Measurements from ENCODE around the gene ZFAND2A. TPM values are rescaled to one million over a fixed set of nuclear protein-coding genes. Genes with fewer than 3 reads are reported as not detected.
A peak's percentile ranks its signal among the peaks of the same experiment; 100 is the strongest.

ZFAND2A gene
- total RNA-seq, 1 donor from 2014 or later, result 5.6 TPM

DNA sequence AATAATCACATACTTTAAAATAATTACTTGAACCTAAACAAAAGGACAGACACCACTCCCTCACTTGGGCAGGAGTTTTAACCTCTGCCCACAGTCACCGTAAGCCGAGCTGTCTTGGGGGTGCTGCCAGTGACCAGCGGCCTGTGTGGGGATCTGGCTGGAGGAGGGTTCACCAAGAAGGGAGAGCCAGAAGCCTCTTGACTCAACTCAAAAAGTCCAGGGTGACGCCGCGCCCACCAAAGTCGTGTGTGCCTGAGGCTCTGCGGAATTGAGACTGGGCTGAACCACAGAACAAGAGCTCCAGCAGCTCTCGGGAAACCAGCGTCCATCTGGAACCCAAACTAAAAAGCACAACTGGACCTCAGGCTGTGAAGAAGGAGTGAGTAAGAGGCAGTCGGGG is 35.8 kb downstream of the ZFAND2A start:
- intact Hi-C loops (cut with DNase I), result loop anchor here (1.0 kb wide), 1 partner anchor 14 kb away; a partner anchor contains a TSS
- H3K9me3 ChIP-seq, result no peaks in the 10 kb centered on the region
- no peak for DNase-seq (ENCODE audit: low spot score in 2 of 2)
- H3K36me3 ChIP-seq, result peaks cover 0 to 3% of the 10 kb centered on the region in 2 donors
- H3K27me3 ChIP-seq, result no peaks in the 10 kb centered on the region
- peak overlapping the region; percentile 84 to 91 for H3K27ac ChIP-seq
- peaks cover 7 to 16% of the 10 kb centered on the region in 2 donors for H3K4me1 ChIP-seq
- H3K4me3 ChIP-seq, result peak overlapping the region; percentile 10 to 60
- TF ChIP-seq, protein P1, sequence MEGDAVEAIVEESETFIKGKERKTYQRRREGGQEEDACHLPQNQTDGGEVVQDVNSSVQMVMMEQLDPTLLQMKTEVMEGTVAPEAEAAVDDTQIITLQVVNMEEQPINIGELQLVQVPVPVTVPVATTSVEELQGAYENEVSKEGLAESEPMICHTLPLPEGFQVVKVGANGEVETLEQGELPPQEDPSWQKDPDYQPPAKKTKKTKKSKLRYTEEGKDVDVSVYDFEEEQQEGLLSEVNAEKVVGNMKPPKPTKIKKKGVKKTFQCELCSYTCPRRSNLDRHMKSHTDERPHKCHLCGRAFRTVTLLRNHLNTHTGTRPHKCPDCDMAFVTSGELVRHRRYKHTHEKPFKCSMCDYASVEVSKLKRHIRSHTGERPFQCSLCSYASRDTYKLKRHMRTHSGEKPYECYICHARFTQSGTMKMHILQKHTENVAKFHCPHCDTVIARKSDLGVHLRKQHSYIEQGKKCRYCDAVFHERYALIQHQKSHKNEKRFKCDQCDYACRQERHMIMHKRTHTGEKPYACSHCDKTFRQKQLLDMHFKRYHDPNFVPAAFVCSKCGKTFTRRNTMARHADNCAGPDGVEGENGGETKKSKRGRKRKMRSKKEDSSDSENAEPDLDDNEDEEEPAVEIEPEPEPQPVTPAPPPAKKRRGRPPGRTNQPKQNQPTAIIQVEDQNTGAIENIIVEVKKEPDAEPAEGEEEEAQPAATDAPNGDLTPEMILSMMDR (IDR thresholded peaks at IDR 0.05), result no peak

DNA sequence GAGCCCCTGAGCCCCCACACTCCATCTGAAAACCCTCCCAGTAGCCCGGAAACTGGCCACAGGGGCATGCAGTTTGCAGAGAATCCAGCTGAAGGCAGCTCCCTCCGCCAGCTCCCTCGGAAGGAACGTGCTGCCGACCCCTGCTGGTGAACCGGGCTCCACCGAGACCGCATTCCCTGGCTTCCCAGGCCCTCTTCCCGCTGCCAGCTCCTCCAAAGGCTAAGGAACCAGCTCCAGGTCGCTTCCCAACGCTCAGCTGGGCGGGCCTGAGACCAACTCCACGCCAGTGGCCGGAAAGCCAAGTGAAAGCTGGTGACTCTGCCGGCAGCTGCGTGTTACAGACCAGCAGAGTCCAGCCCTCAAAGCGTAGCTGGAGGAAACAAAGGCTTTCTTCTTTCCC is 36.3 kb downstream of the ZFAND2A start:
- Histone ChIP-seq H3K27ac (peak overlapping the region; percentile 84 to 91), H3K36me3 (peaks cover 0 to 3% of the 10 kb centered on the region in 2 donors)
- intact Hi-C loops (cut with DNase I), result loop anchor here (1.0 kb wide), 2 partner anchors 15 to 36 kb away; a partner anchor contains a TSS

DNA sequence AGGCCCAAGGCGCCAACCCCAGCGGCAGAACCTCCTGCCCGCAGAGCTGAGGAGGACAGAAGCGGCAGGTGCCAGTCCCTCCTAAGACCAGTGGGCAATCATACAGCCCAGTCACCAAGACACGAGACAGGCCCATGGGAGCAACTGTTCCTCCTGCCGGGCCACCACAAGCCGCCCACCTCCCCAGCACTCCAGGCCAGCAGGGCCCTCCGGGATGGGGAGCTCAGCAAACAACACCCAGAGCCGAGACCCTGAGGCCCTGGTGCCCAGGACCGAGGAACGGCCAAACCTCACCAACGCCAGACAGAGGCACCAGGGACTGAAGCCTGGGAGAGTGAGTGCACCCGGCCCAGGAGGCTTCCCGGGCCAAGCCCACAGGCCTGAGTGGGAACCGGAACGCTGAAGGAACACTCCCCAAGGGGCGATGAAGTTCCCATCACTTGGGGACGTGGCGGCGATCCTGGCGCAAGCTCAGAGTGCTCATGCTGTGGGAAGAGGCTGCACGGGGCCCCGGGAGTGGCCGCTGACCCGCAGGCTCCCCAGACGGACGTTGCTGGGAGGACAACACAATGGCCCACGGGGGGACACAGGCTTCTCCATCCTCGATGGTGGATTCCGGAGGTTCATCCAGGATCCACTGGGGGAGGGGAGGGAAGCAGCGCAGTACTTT is 37.0 kb downstream of the ZFAND2A start:
- DNase-seq (ENCODE audit: low spot score in 2 of 2), result no peak
- intact Hi-C loops (cut with DNase I), result loop anchor here (1.0 kb wide), 1 partner anchor 36 kb away; no protein-coding TSS in a partner anchor
- H3K27ac ChIP-seq, result peak overlapping the region; percentile 84 to 91

More for the DNA sequence above, 36.3 kb downstream of the ZFAND2A start:
- peak; percentile 43 to 94 for DNase-seq (ENCODE audit: low spot score in 2 of 2)
- no peaks in the 10 kb centered on the region for H3K9me3 ChIP-seq
- H3K27me3 ChIP-seq, result no peaks in the 10 kb centered on the region
- H3K4me1 ChIP-seq, result peaks cover 7 to 16% of the 10 kb centered on the region in 2 donors
- TF ChIP-seq, protein P1 (IDR thresholded peaks at IDR 0.05), result peak; percentile 66 to 72 (median 70)
- peak overlapping the region; percentile 10 to 60 for H3K4me3 ChIP-seq

DNA sequence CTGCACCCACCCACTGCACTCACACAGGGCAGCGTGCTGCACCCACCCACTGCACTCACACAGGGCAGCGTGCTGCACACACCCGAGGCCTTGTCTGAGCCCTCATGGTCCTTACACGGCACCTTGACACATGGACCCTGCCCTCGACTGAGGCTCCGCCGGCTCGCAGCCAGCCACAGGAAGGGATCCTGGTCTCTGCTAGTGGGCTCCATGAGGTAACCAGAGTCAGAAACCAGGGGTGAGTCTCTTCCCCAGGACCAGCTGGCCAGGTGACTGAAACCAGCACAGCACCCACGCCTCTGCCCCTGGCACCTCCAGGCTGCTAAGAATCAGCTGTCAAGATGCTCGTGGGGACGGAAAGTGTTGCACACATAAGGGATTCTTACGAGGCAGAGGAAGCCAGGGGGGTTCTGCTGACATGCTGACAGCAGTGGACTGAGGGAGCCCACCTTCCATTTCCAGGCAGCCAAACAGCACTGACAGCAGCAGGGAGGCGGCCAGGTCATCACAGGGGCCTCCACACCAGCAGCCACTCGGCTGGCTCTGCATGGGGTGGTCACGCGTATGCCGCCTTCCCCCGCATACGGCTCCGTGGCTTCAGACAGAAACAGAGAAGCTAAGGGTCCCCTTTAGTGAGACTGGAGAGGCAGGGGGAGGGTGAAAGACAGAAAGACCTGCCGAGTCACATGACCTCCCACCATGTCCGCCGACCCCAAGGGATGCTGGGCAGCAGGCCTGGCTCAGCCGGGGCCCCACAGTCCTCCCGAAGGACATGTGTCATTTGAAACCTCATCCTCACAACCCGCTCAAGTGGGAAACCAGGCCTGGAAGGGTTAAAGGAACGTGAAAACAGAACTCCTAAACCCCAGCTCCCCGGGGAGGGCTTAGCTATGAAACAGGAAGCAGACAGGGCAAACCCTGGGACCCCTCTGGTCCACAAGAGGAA is 37.8 kb downstream of the ZFAND2A start:
- Histone ChIP-seq H3K4me1 (peaks cover 7 to 16% of the 10 kb centered on the region in 2 donors), H3K36me3 (peaks cover 0 to 3% of the 10 kb centered on the region in 2 donors), H3K4me3 (no peak overlapping the region), H3K9me3 (no peaks in the 10 kb centered on the region), H3K27ac (peak overlapping the region in 1 of 2 donors; percentile 84), H3K27me3 (no peaks in the 10 kb centered on the region)
- intact Hi-C loops (cut with DNase I), result no loop called here
- DNase-seq (ENCODE audit: low spot score in 2 of 2), result no peak
- TF ChIP-seq, protein P1 (IDR thresholded peaks at IDR 0.05), result no peak

More for the DNA sequence above, 37.0 kb downstream of the ZFAND2A start:
- TF ChIP-seq, protein P1 (IDR thresholded peaks at IDR 0.05), result no peak
- no peaks in the 10 kb centered on the region for H3K27me3 ChIP-seq
- H3K36me3 ChIP-seq, result peaks cover 0 to 3% of the 10 kb centered on the region in 2 donors
- H3K9me3 ChIP-seq, result no peaks in the 10 kb centered on the region
- H3K4me3 ChIP-seq, result peak overlapping the region in 1 of 2 donors; percentile 60
- peaks cover 7 to 16% of the 10 kb centered on the region in 2 donors for H3K4me1 ChIP-seq

DNA sequence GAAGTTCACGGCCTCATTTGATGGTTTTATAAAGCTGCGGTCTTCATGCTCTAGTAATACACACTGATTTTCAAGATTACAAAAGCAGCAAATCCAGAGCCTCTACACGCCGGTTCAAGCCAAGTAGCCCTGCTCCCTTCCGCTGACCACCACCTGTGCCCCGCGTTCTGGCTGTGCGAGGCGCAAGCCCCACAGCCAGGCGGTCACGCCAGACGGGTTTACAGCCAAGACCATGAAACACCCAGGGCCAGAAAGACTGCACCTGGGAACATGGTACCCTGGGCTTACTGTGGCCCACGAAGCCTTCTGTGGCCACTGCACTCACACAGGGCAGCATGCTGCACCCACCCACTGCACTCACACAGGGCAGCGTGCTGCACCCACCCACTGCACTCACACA is 38.5 kb downstream of the ZFAND2A start:
- TF ChIP-seq, protein P1 (IDR thresholded peaks at IDR 0.05), result no peak
- no peaks in the 10 kb centered on the region for H3K9me3 ChIP-seq
- no peak overlapping the region for H3K27ac ChIP-seq
- intact Hi-C loops (cut with DNase I), result no loop called here
- H3K4me3 ChIP-seq, result no peak overlapping the region
- H3K27me3 ChIP-seq, result no peaks in the 10 kb centered on the region
- peaks cover 7 to 16% of the 10 kb centered on the region in 2 donors for H3K4me1 ChIP-seq
- DNase-seq (ENCODE audit: low spot score in 2 of 2), result no peak
- H3K36me3 ChIP-seq, result no peaks in the 10 kb centered on the region

Data from ascending aorta (tissue), 2 donors.